Measurements from ENCODE around the gene ZNF24. TPM values are rescaled to one million over a fixed set of nuclear protein-coding genes. Genes with fewer than 3 reads are reported as not detected.

ZNF24 gene
- total RNA-seq, 1 donor from 2014 or later: 35.5 TPM

GRCh38 chr18:35355140-35355618, 11.0 kb upstream of the ZNF24 start:
- no peaks in the 10 kb centered on the region for H3K36me3 Mint-ChIP-seq (ENCODE audit: low read depth)
- H3K27ac Mint-ChIP-seq (ENCODE audit: unreplicated experiment): peak overlapping the region; percentile 49
- H3K4me3 Mint-ChIP-seq (ENCODE audit: unreplicated experiment): peak overlapping the region; percentile 66
- H3K27me3 Mint-ChIP-seq (ENCODE audit: low read depth): no peaks in the 10 kb centered on the region
- DNase-seq (ENCODE audit: low spot score): no peak
- TF ChIP-seq CTCF (IDR thresholded peaks at IDR 0.05): peak; percentile 90
- H3K4me1 Mint-ChIP-seq (ENCODE audit: low read depth): peaks cover 7% of the 10 kb centered on the region
- peaks cover 5% of the 10 kb centered on the region for H3K9me3 Mint-ChIP-seq (ENCODE audit: low read depth)

- no peak for DNase-seq (ENCODE audit: low spot score)
- Mint-ChIP-seq H3K27me3 (ENCODE audit: low read depth) (no peaks in the 10 kb centered on the region), H3K36me3 (ENCODE audit: low read depth) (no peaks in the 10 kb centered on the region), H3K4me1 (ENCODE audit: low read depth) (peaks cover 7% of the 10 kb centered on the region), H3K27ac (ENCODE audit: unreplicated experiment) (no peak overlapping the region), H3K9me3 (ENCODE audit: low read depth) (peaks cover 5% of the 10 kb centered on the region), H3K4me3 (ENCODE audit: unreplicated experiment) (no peak overlapping the region)
- no peak for TF ChIP-seq CTCF (IDR thresholded peaks at IDR 0.05)
Measured at GRCh38 chr18:35352778-35353177, 8.6 kb upstream of the ZNF24 start.

- Mint-ChIP-seq H3K27me3 (ENCODE audit: low read depth) (no peaks in the 10 kb centered on the region), H3K9me3 (ENCODE audit: low read depth) (peaks cover 5% of the 10 kb centered on the region), H3K36me3 (ENCODE audit: low read depth) (no peaks in the 10 kb centered on the region), H3K4me1 (ENCODE audit: low read depth) (peaks cover 7% of the 10 kb centered on the region), H3K4me3 (ENCODE audit: unreplicated experiment) (no peak overlapping the region), H3K27ac (ENCODE audit: unreplicated experiment) (no peak overlapping the region)
- TF ChIP-seq CTCF (IDR thresholded peaks at IDR 0.05): no peak
- no peak for DNase-seq (ENCODE audit: low spot score)
Measured at GRCh38 chr18:35352283-35352682, 8.1 kb upstream of the ZNF24 start.

GRCh38 chr18:35348001-35348400, 3.8 kb upstream of the ZNF24 start:
- TF ChIP-seq CTCF (IDR thresholded peaks at IDR 0.05): no peak
- H3K4me1 Mint-ChIP-seq (ENCODE audit: low read depth): peaks cover 19% of the 10 kb centered on the region

GRCh38 chr18:35345950-35346349, 1.7 kb upstream of the ZNF24 start:
- Mint-ChIP-seq H3K4me1 (ENCODE audit: low read depth) (peaks cover 31% of the 10 kb centered on the region), H3K4me3 (ENCODE audit: unreplicated experiment) (peak overlapping the region; percentile 25), H3K27ac (ENCODE audit: unreplicated experiment) (no peak overlapping the region), H3K36me3 (ENCODE audit: low read depth) (no peaks in the 10 kb centered on the region), H3K9me3 (ENCODE audit: low read depth) (no peaks in the 10 kb centered on the region), H3K27me3 (ENCODE audit: low read depth) (no peaks in the 10 kb centered on the region)
- TF ChIP-seq CTCF (IDR thresholded peaks at IDR 0.05): no peak
- no peak for DNase-seq (ENCODE audit: low spot score)

More at GRCh38 chr18:35348001-35348400, 3.8 kb upstream of the ZNF24 start:
- no peaks in the 10 kb centered on the region for H3K36me3 Mint-ChIP-seq (ENCODE audit: low read depth)
- peaks cover 5% of the 10 kb centered on the region for H3K9me3 Mint-ChIP-seq (ENCODE audit: low read depth)
- H3K4me3 Mint-ChIP-seq (ENCODE audit: unreplicated experiment): no peak overlapping the region
- DNase-seq (ENCODE audit: low spot score): no peak
- no peaks in the 10 kb centered on the region for H3K27me3 Mint-ChIP-seq (ENCODE audit: low read depth)
- no peak overlapping the region for H3K27ac Mint-ChIP-seq (ENCODE audit: unreplicated experiment)

All from chondrocyte (in vitro differentiated cells).